HEK293 (cell line): ENCODE results near the gene S100PBP.

Experiments used
- CTCF ChIA-PET: fragments of 350-600 bp; formaldehyde crosslinking; extraction: SDS; loops from one replicate; lab custom pipeline; 2021; ENCODE audit warnings: antibody characterized with exemption; lab: Yijun Ruan, JAX
- POLR2A ChIA-PET: fragments of 300-600 bp; formaldehyde crosslinking; extraction: SDS; loops from one replicate; lab custom pipeline; 2020; ENCODE audit warnings: antibody characterized with exemption, inconsistent platforms; lab: Yijun Ruan, JAX
- H3K27ac ChIP-seq: fragments of 200-500 bp; sonication (Bioruptor generic); 2 replicates; pipeline ENCODE4 v1.5.1; 2014; ENCODE audit warnings: low read depth, low read length, control low read depth, inconsistent platforms; ENCODE audit errors: extremely low read depth
- H3K36me3 ChIP-seq, 2 experiments: fragments of 200-500 bp in 1 of 2; sonication (Bioruptor generic) in 1 of 2; 1 replicate in 1 of 2; 2 replicates in 1 of 2; pipeline ENCODE4 v1.5.1; 2014 to 2017; ENCODE audit warnings: inconsistent platforms in 2 of 2, low read length in 2 of 2; ENCODE audit not compliant: control insufficient read depth in 2 of 2, insufficient read depth in 1 of 2
- H3K4me1 ChIP-seq: fragments of 200-500 bp; sonication (Bioruptor generic); 2 replicates; pipeline ENCODE4 v1.5.1; 2014; ENCODE audit warnings: mild to moderate bottlenecking, low read length, inconsistent platforms; ENCODE audit not compliant: control insufficient read depth, insufficient read depth
- H3K4me3 ChIP-seq: 2 replicates; pipeline ENCODE4 v1.5.1; 2011; ENCODE audit warnings: low read depth, mild to moderate bottlenecking, control low read depth, low read length, moderate library complexity
- H3K9me3 ChIP-seq: fragments of 200-500 bp; sonication (Bioruptor generic); 2 replicates; pipeline ENCODE4 v1.5.1; 2014; ENCODE audit warnings: low read depth, low read length, inconsistent platforms; ENCODE audit not compliant: control insufficient read depth, insufficient read depth
- BCL11A ChIP-seq: fragments of 450-650 bp; formaldehyde crosslinking; IDR thresholded peaks from 2 replicates; pipeline ENCODE4 v1.5.1; 2016; ENCODE audit warnings: low read depth, missing biosample characterization, missing genetic modification characterization
- EGR2 ChIP-seq: fragments of 450-650 bp; formaldehyde crosslinking; IDR thresholded peaks from 2 replicates; pipeline ENCODE4 v1.5.1; 2016; ENCODE audit warnings: low read depth, missing biosample characterization, missing genetic modification characterization
- GLI2 ChIP-seq: fragments of 450-650 bp; formaldehyde crosslinking; IDR thresholded peaks from 2 replicates; pipeline ENCODE4; 2017; ENCODE audit warnings: missing biosample characterization, missing genetic modification characterization, low read depth, borderline replicate concordance
- SCRT1 ChIP-seq: fragments of 450-650 bp; formaldehyde crosslinking; IDR thresholded peaks from 2 replicates; pipeline ENCODE4 v1.5.1; 2016; ENCODE audit warnings: missing biosample characterization, missing genetic modification characterization, borderline replicate concordance
- ZBTB20 ChIP-seq: fragments of 450-650 bp; formaldehyde crosslinking; IDR thresholded peaks from 2 replicates; pipeline ENCODE4 v1.5.1; 2016; ENCODE audit warnings: missing biosample characterization, missing genetic modification characterization
- ZBTB7A ChIP-seq: fragments of 450-650 bp; formaldehyde crosslinking; IDR thresholded peaks from 2 replicates; pipeline ENCODE4 v1.5.1; 2016; ENCODE audit warnings: low read depth, missing biosample characterization, missing genetic modification characterization
- ZFHX2 ChIP-seq: fragments of 450-650 bp; formaldehyde crosslinking; conservative IDR thresholded peaks from 2 replicates; pipeline ENCODE4 v1.5.1; 2016; ENCODE audit warnings: missing biosample characterization, missing genetic modification characterization
- ZNF19 ChIP-seq: fragments of 450-650 bp; formaldehyde crosslinking; IDR thresholded peaks from 2 replicates; pipeline ENCODE4; 2016; ENCODE audit warnings: missing biosample characterization, missing genetic modification characterization, low read depth
- ZNF274 ChIP-seq, 2 experiments: fragments of 200-500 bp in 1 of 2; fragments of 450-650 bp in 1 of 2; sonication (Bioruptor generic) in 1 of 2; formaldehyde crosslinking in 1 of 2; IDR thresholded peaks; 2 replicates each; pipeline versions ENCODE4 v1.5.1 to v1.6.1; 2014 to 2016; ENCODE audit warnings: borderline replicate concordance in 1 of 2, inconsistent platforms in 1 of 2, low read length in 1 of 2, missing biosample characterization in 1 of 2, missing genetic modification characterization in 1 of 2
- ZNF302 ChIP-seq: fragments of 450-650 bp; formaldehyde crosslinking; IDR thresholded peaks from 2 replicates; pipeline ENCODE4 v1.5.1; 2016; ENCODE audit warnings: missing biosample characterization, missing genetic modification characterization, low read depth
- ZNF324 ChIP-seq: fragments of 450-650 bp; formaldehyde crosslinking; IDR thresholded peaks from 2 replicates; pipeline ENCODE4 v1.5.1; 2016; ENCODE audit warnings: missing biosample characterization, missing genetic modification characterization
- ZNF600 ChIP-seq: fragments of 450-650 bp; formaldehyde crosslinking; IDR thresholded peaks from 2 replicates; pipeline ENCODE4 v1.5.1; 2016; ENCODE audit warnings: missing biosample characterization, missing genetic modification characterization
- ZNF664 ChIP-seq: fragments of 450-650 bp; formaldehyde crosslinking; IDR thresholded peaks from 2 replicates; pipeline ENCODE4 v1.5.1; 2016; ENCODE audit warnings: missing biosample characterization, missing genetic modification characterization
- ZNF707 ChIP-seq: fragments of 450-650 bp; formaldehyde crosslinking; IDR thresholded peaks from 2 replicates; pipeline ENCODE4 v1.5.1; 2016; ENCODE audit warnings: missing biosample characterization, missing genetic modification characterization
- ZSCAN18 ChIP-seq: fragments of 450-650 bp; formaldehyde crosslinking; IDR thresholded peaks from 2 replicates; pipeline ENCODE4 v1.5.1; 2016; ENCODE audit warnings: missing biosample characterization, missing genetic modification characterization
- TF ChIP-seq, protein P1 (sequence below): fragments of 450-650 bp; formaldehyde crosslinking; IDR thresholded peaks from 2 replicates; pipeline ENCODE4 v1.5.1; 2016; ENCODE audit warnings: missing biosample characterization, missing genetic modification characterization
- TF ChIP-seq, protein P2 (sequence below): fragments of 450-650 bp; formaldehyde crosslinking; IDR thresholded peaks from 2 replicates; pipeline ENCODE4 v1.5.1; 2016; ENCODE audit warnings: missing biosample characterization, missing genetic modification characterization

Gene S100PBP

DNA sequence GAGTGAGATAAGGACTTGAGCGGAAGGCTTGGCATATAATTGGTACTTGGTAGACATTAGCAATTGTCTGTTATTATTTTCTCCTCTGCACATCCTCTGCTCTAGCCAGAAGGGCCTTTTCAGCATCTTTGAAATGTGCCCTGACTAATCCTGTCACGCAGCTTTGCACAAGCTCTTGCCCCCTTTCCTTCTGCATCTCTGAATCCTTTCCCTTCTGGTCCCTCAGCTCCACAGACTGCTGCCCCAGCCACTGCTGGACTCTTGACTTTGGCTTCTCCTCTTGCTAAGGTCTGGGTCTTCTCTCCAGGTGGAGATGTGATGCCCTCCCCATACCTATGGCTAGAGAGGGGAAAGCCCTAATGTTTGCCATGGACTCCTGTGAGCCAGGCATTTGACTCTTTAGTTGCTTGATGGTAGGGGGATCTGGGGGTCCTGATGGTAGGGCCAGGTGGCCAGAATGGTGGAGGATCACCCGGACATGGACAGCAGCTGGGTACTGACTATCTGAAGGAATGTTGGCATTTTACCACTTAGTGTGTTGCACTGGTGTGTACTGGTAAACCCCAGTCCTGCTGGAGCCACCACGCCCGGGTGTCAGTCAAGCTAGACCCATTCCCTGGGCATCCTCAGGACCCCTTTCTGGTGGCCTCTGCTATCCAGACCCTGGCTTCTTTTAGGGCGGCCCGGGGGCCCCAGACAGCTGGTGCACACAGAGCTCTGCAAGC lies 73.2 kb downstream of the S100PBP start:
- TF ChIP-seq ZSCAN18 (tag by site-specific recombination) (no peak), ZNF707 (tag by site-specific recombination) (no peak), ZNF274 (IDR thresholded peaks at IDR 0.05; ENCODE audit: low read length) (no peak), ZNF274 (tag by site-specific recombination; IDR thresholded peaks at IDR 0.05; ENCODE audit: borderline replicate concordance) (no peak), ZNF19 (no peak)
- TF ChIP-seq, protein P1, sequence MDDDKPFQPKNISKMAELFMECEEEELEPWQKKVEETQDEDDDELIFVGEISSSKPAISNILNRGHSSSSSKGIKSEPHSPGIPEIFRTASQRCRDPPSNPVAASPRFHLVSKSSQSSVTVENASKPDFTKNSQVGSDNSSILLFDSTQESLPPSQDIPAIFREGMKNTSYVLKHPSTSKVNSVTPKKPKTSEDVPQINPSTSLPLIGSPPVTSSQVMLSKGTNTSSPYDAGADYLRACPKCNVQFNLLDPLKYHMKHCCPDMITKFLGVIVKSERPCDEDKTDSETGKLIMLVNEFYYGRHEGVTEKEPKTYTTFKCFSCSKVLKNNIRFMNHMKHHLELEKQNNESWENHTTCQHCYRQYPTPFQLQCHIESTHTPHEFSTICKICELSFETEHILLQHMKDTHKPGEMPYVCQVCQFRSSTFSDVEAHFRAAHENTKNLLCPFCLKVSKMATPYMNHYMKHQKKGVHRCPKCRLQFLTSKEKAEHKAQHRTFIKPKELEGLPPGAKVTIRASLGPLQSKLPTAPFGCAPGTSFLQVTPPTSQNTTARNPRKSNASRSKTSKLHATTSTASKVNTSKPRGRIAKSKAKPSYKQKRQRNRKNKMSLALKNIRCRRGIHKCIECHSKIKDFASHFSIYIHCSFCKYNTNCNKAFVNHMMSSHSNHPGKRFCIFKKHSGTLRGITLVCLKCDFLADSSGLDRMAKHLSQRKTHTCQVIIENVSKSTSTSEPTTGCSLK (tag by site-specific recombination) = no peak
- TF ChIP-seq, all 188 proteins: peak for 0
- POLR2A ChIA-PET = interaction anchor here (0.6 kb wide), 1 partner anchor 142 kb away, joined by 6 read pairs; no protein-coding TSS in a partner anchor
- Histone ChIP-seq H3K9me3 (no peaks in the 10 kb centered on the region), H3K4me1 (no peaks in the 10 kb centered on the region), H3K4me3 (no peak overlapping the region), H3K36me3 (no peaks in the 10 kb centered on the region), H3K27ac (no peak overlapping the region)
- CTCF ChIA-PET = interaction anchor here (0.6 to 4.9 kb wide), 5 partner anchors 8 to 593 kb away, joined by 3 to 50 read pairs (median 4); no protein-coding TSS in a partner anchor

GRCh38 chr1:32891241-32891570 lies 73.8 kb downstream of the S100PBP start:
- Histone ChIP-seq H3K4me1 (no peaks in the 10 kb centered on the region), H3K4me3 (no peak overlapping the region), H3K27ac (no peak overlapping the region), H3K9me3 (no peaks in the 10 kb centered on the region), H3K36me3 (no peaks in the 10 kb centered on the region)
- TF ChIP-seq ZNF324 (tag by site-specific recombination) (no peak), ZBTB20 (tag by site-specific recombination) (no peak)
- ChIA-PET CTCF (interaction anchor here (0.6 to 4.9 kb wide), 6 partner anchors 9 to 592 kb away, joined by 3 to 50 read pairs (median 4); no protein-coding TSS in a partner anchor), POLR2A (no interaction called here)

- ChIA-PET CTCF (interaction anchor here (0.6 to 4.9 kb wide), 7 partner anchors 9 to 592 kb away, joined by 3 to 50 read pairs (median 3); no protein-coding TSS in a partner anchor), POLR2A (no interaction called here)
- Histone ChIP-seq H3K27ac (no peak overlapping the region), H3K36me3 (no peaks in the 10 kb centered on the region), H3K4me3 (no peak overlapping the region), H3K4me1 (no peaks in the 10 kb centered on the region), H3K9me3 (no peaks in the 10 kb centered on the region)
- TF ChIP-seq ZBTB7A (tag by site-specific recombination) (no peak), ZNF664 (tag by site-specific recombination) (peak; percentile 81; the same call in 1 of the 2 replicates)
These were observed 74.2 kb downstream of the S100PBP start for GRCh38 chr1:32891630-32892029.

DNA sequence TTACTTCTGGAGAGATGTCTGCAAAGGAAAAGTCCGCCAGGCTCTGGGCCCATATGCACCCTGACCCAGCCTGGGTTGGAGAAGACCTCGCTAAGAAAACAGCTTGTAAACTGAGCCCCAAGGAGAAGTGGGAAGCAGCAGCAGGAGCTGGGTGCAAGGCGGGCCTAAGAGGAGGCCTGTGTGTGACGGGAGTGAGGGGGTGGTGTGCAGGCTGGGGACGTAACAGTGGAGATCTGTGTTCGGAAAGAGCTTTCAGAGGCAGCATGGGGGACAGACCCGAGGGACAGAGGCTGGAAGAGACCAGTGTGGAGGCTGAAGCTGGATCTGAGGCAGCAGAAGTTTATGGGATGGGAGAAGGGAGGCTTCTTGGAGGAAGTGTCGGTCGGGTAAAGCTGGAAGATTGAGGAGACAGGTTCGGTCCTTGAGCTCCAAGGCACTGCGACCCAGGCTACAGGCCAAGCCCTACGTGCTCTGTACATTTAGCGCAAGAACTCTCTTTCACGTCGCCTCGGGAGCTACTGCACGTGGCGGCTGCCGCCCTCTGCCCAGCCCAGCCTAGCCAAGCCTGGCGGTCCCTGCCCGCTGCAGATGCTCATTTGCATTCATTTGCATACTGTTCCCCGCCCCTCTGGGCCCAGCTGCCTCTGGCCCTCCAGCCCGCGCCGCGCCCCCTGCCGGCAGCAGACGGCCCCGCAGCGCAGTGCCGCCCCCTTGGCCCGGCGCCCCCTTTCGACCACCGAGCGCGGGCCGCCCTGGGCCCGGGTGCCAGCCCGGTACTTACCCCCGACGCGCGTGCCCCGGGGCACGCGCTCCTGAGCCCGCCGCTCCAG lies 75.1 kb downstream of the S100PBP start:
- Histone ChIP-seq H3K36me3 (no peaks in the 10 kb centered on the region), H3K9me3 (no peaks in the 10 kb centered on the region), H3K27ac (no peak overlapping the region), H3K4me3 (no peak overlapping the region), H3K4me1 (no peaks in the 10 kb centered on the region)
- ChIA-PET CTCF (interaction anchor here (0.6 to 4.9 kb wide), 17 partner anchors 10 to 541 kb away, joined by 3 to 50 read pairs (median 3); no protein-coding TSS in a partner anchor), POLR2A (no interaction called here)
- no peak for TF ChIP-seq BCL11A
- TF ChIP-seq EGR2 (tag by site-specific recombination) = peak; percentile 45; the same call in 1 of the 2 replicates
- peak; percentile 54 for TF ChIP-seq ZFHX2 (tag by site-specific recombination)
- TF ChIP-seq ZNF302 (tag by site-specific recombination) = no peak
- TF ChIP-seq ZNF664 (tag by site-specific recombination) = no peak
- TF ChIP-seq, protein P2, sequence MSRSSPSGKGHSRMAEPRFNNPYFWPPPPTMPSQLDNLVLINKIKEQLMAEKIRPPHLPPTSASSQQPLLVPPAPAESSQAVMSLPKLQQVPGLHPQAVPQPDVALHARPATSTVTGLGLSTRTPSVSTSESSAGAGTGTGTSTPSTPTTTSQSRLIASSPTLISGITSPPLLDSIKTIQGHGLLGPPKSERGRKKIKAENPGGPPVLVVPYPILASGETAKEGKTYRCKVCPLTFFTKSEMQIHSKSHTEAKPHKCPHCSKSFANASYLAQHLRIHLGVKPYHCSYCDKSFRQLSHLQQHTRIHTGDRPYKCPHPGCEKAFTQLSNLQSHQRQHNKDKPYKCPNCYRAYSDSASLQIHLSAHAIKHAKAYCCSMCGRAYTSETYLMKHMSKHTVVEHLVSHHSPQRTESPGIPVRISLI (tag by site-specific recombination) = no peak
- TF ChIP-seq SCRT1 (tag by site-specific recombination) = no peak
- TF ChIP-seq ZNF600 (tag by site-specific recombination) = peak; percentile 55; the same call in 1 of the 2 replicates
- no peak for TF ChIP-seq GLI2
